HCT116 (cell line): Measurements from ENCODE around the gene ARHGAP5. TPM values are rescaled to one million over a fixed set of nuclear protein-coding genes. Genes with fewer than 3 reads are reported as not detected.
A peak's percentile ranks its signal among the peaks of the same experiment; 100 is the strongest.

Experiments used
- ATAC-seq: fragments of 200-7000 bp; cut with Tn5 transposase; 2 replicates; pipeline ENCODE4 v1.9.1; 2020; ENCODE audit warnings: mild to moderate bottlenecking, moderate library complexity
- BruUV-seq: library from RNA; stranded (reverse); fragments of 400-500 nt; replicated peaks from 2 replicates; lab custom pipeline; 2021; lab: Mats Ljungman, UMichigan
- CTCF ChIA-PET: fragments of 300-600 bp; sonication (Branson Sonifier 250); formaldehyde crosslinking; loops from one replicate; lab custom pipeline; 2021; ENCODE audit warnings: antibody characterized with exemption; lab: Charles Lee
- POLR2A ChIA-PET: fragments of 300-600, 350-600 bp; sonication (Branson Sonifier 250); formaldehyde crosslinking; loops from one replicate; lab custom pipeline; 2021; ENCODE audit warnings: antibody characterized with exemption; lab: Charles Lee
- RAD21 ChIA-PET, 2 experiments: fragments of 300-600 bp; sonication (Branson Sonifier 250); formaldehyde crosslinking; loops; one replicate each; lab custom pipeline; 2023; ENCODE audit warnings: low total read pairs in 2 of 2; ENCODE audit not compliant: uncharacterized antibody in 2 of 2, unreplicated experiment in 2 of 2, low non-redundant PET in 1 of 2; lab: Charles Lee
- DNase-seq: peaks from one replicate; pipeline ENCODE4 v3.0.0-alpha.2; 2010; ENCODE audit warnings: low read depth, low spot score
- H2AFZ ChIP-seq: fragments of 200-600 bp; shearing (Covaris generic), sonication (generic); 2 replicates; pipeline ENCODE4 v1.6.1; 2017; ENCODE audit warnings: low read depth, mixed run types, mixed read lengths, antibody characterized with exemption, low read length; ENCODE audit not compliant: poor library complexity, severe bottlenecking
- H3K27ac ChIP-seq: 2 replicates; pipeline ENCODE4 v1.5.1; 2012; ENCODE audit warnings: low read depth, low read length
- H3K27me3 ChIP-seq: fragments of 200-600 bp; sonication (generic); 2 replicates; pipeline ENCODE4 v1.6.1; 2016; ENCODE audit warnings: mixed run types, low read length, mixed read lengths; ENCODE audit not compliant: insufficient read depth
- H3K36me3 ChIP-seq, 2 experiments: fragments of 200-500 bp in 1 of 2; fragments of 200-600 bp in 1 of 2; sonication (Bioruptor generic) in 1 of 2; sonication (generic) in 1 of 2; 2 replicates each; pipeline versions ENCODE4 v1.5.1 to v1.6.1; 2014 to 2016; ENCODE audit warnings: low read length in 2 of 2, inconsistent platforms in 1 of 2, mixed read lengths in 1 of 2, mixed run types in 1 of 2; ENCODE audit not compliant: insufficient read depth in 2 of 2, control insufficient read depth in 1 of 2
- H3K4me1 ChIP-seq, 2 experiments: fragments of 200-600 bp in 1 of 2; sonication (generic) in 1 of 2; 2 replicates each; pipeline versions ENCODE4 v1.5.1 to v1.6.1; 2012 to 2017; ENCODE audit warnings: low read length in 2 of 2, inconsistent platforms in 1 of 2, mild to moderate bottlenecking in 1 of 2, mixed read lengths in 1 of 2, mixed run types in 1 of 2, moderate library complexity in 1 of 2; ENCODE audit not compliant: insufficient read depth in 2 of 2, control insufficient read depth in 1 of 2
- H3K4me2 ChIP-seq: fragments of 200-600 bp; sonication (generic); 2 replicates; pipeline ENCODE4 v1.6.1; 2017; ENCODE audit warnings: mixed run types, low read length, mixed read lengths
- H3K4me3 ChIP-seq, 2 experiments: fragments of 200-600 bp in 1 of 2; sonication (generic) in 1 of 2; replicated peaks in 1 of 2; 2 replicates each; pipeline ENCODE4 v1.5.1; 2011 to 2016; ENCODE audit warnings: low read length in 2 of 2, control low read depth in 1 of 2, low read depth in 1 of 2, mild to moderate bottlenecking in 1 of 2, mixed read lengths in 1 of 2, mixed run types in 1 of 2
- H3K79me2 ChIP-seq: fragments of 200-600 bp; sonication (generic); 2 replicates; pipeline ENCODE4 v1.6.1; 2017; ENCODE audit warnings: mild to moderate bottlenecking, mixed run types, low read length, moderate library complexity, mixed read lengths; ENCODE audit not compliant: insufficient read depth
- H3K9ac ChIP-seq: fragments of 200-600 bp; sonication (generic); 2 replicates; pipeline ENCODE4 v1.6.1; 2016; ENCODE audit warnings: low read length, mixed read lengths
- H3K9me2 ChIP-seq: fragments of 200-600 bp; sonication (generic), shearing (Covaris generic); 2 replicates; pipeline ENCODE4 v1.6.1; 2017; ENCODE audit warnings: mixed run types, mild to moderate bottlenecking, moderate library complexity; ENCODE audit not compliant: insufficient read depth
- H3K9me3 ChIP-seq, 2 experiments: fragments of 200-500 bp in 1 of 2; fragments of 200-600 bp in 1 of 2; sonication (Bioruptor generic) in 1 of 2; sonication (generic) in 1 of 2; 2 replicates each; pipeline ENCODE4 v1.6.1; 2014 to 2017; ENCODE audit warnings: low read length in 2 of 2, mixed read lengths in 2 of 2, inconsistent platforms in 1 of 2, low read depth in 1 of 2, mild to moderate bottlenecking in 1 of 2, mixed run types in 1 of 2, moderate library complexity in 1 of 2; ENCODE audit not compliant: control insufficient read depth in 1 of 2, insufficient read depth in 1 of 2
- H4K20me1 ChIP-seq: fragments of 200-600 bp; sonication (generic), shearing (Covaris generic); 2 replicates; pipeline ENCODE4 v1.6.1; 2017; ENCODE audit warnings: mixed run types, mild to moderate bottlenecking, moderate library complexity; ENCODE audit not compliant: insufficient read depth
- CBX3 ChIP-seq: IDR thresholded peaks from 2 replicates; pipeline ENCODE4 v1.6.1; 2012; ENCODE audit warnings: low read depth
- CEBPB ChIP-seq: IDR thresholded peaks from 2 replicates; pipeline ENCODE4 v1.6.1; 2012; ENCODE audit warnings: low read depth
- ELF1 ChIP-seq: IDR thresholded peaks from 2 replicates; pipeline ENCODE4 v1.6.1; 2012; ENCODE audit warnings: low read depth, borderline replicate concordance
- EZH2 ChIP-seq: fragments of 200-600 bp; sonication (generic); IDR thresholded peaks from 2 replicates; pipeline ENCODE4 v1.6.1; 2017; ENCODE audit warnings: antibody characterized with exemption, mixed run types
- EZH2phosphoT487 ChIP-seq: fragments of 200-600 bp; IDR thresholded peaks from 2 replicates; pipeline ENCODE4 v1.6.1; 2018; ENCODE audit warnings: antibody characterized with exemption, borderline replicate concordance
- FOSL1 ChIP-seq: IDR thresholded peaks from 2 replicates; pipeline ENCODE4 v1.6.1; 2012; ENCODE audit warnings: low read depth
- JUND ChIP-seq: IDR thresholded peaks from 2 replicates; pipeline ENCODE4 v1.6.1; 2012
- POLR2A ChIP-seq: IDR thresholded peaks from 2 replicates; pipeline ENCODE4 v1.7.0; 2011; ENCODE audit warnings: borderline replicate concordance; ENCODE audit not compliant: insufficient read depth, insufficient read length; ENCODE audit errors: extremely low read depth
- SIN3A ChIP-seq: IDR thresholded peaks from 2 replicates; pipeline ENCODE4 v1.6.1; 2012; ENCODE audit warnings: low read depth
- SRF ChIP-seq: IDR thresholded peaks from 2 replicates; pipeline ENCODE4 v1.6.1; 2012; ENCODE audit warnings: low read depth
- TCF7L2 ChIP-seq: IDR thresholded peaks from 2 replicates; pipeline ENCODE4 v1.7.0; 2011; ENCODE audit warnings: borderline replicate concordance, inconsistent platforms; ENCODE audit not compliant: insufficient read depth, insufficient read length; ENCODE audit errors: extremely low read depth
- ZNF274 ChIP-seq: fragments of 200-500 bp; sonication (Bioruptor generic); IDR thresholded peaks from 2 replicates; pipeline ENCODE4 v1.6.1; 2014; ENCODE audit warnings: mild to moderate bottlenecking, low read depth, low read length, inconsistent platforms
- intact Hi-C: fragments of 100-400 bp; cut with micrococcal nuclease; formaldehyde crosslinking; loops from 2 replicates; pipeline ENCODE4 v1.10.0; 2022
- total RNA-seq: library from RNA; stranded (reverse); gene quantifications from one replicate; pipeline ENCODE4 v1.2.1, GENCODE V29; 2021; ENCODE audit not compliant: unreplicated experiment
- TF ChIP-seq, protein P1 (sequence below): IDR thresholded peaks from 2 replicates; pipeline ENCODE4 v1.6.1; 2012
- TF ChIP-seq, protein P2 (sequence below), 3 experiments: fragments of 200-600 bp in 1 of 3; sonication (generic) in 1 of 3; IDR thresholded peaks in 2 of 3; conservative IDR thresholded peaks in 1 of 3; 2 replicates each; pipeline ENCODE4 v1.5.1; 2012 to 2017; ENCODE audit warnings: low read depth in 2 of 3, low read length in 2 of 3, antibody characterized with exemption in 1 of 3, borderline replicate concordance in 1 of 3, control low read depth in 1 of 3, mild to moderate bottlenecking in 1 of 3, mixed read lengths in 1 of 3, mixed run types in 1 of 3, moderate library complexity in 1 of 3; ENCODE audit not compliant: insufficient read depth in 1 of 3
- TF ChIP-seq, protein P3 (sequence below): IDR thresholded peaks from 2 replicates; pipeline ENCODE4 v1.6.1; 2011; ENCODE audit warnings: mild to moderate bottlenecking, low read length, moderate library complexity; ENCODE audit not compliant: insufficient replicate concordance; ENCODE audit errors: extremely low read depth
- TF ChIP-seq, protein P4 (sequence below): IDR thresholded peaks from 2 replicates; pipeline ENCODE4 v1.6.1; 2012; ENCODE audit warnings: low read depth

Gene ARHGAP5
- total RNA-seq, 1 experiment from 2014 or later = 66.7 TPM

GRCh38 chr14:32078858-32079216 is 1.7 kb downstream of the ARHGAP5 start (continued):
- TF ChIP-seq, protein P1, sequence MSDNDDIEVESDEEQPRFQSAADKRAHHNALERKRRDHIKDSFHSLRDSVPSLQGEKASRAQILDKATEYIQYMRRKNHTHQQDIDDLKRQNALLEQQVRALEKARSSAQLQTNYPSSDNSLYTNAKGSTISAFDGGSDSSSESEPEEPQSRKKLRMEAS = no peak
- no peak for TF ChIP-seq ELF1

DNA sequence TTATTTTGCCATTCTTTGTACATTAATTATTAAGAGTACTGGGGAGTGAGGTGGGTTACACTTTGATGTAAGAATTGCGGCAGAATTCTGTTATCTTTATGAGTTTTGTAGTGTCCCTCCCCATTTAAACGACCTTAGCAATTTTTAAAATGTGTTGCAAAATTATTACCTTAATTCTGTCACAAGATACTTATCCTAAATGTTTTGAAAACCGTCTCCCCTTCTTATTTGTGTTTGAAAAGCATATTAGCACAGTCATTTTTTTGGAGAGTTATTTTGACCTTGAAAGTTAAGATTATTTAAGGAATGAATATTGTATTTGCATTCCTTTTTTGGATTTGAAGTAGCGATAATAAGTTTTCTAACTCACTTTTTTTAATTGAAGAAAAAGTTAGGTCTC is 2.2 kb downstream of the ARHGAP5 start:
- TF ChIP-seq, protein P2, sequence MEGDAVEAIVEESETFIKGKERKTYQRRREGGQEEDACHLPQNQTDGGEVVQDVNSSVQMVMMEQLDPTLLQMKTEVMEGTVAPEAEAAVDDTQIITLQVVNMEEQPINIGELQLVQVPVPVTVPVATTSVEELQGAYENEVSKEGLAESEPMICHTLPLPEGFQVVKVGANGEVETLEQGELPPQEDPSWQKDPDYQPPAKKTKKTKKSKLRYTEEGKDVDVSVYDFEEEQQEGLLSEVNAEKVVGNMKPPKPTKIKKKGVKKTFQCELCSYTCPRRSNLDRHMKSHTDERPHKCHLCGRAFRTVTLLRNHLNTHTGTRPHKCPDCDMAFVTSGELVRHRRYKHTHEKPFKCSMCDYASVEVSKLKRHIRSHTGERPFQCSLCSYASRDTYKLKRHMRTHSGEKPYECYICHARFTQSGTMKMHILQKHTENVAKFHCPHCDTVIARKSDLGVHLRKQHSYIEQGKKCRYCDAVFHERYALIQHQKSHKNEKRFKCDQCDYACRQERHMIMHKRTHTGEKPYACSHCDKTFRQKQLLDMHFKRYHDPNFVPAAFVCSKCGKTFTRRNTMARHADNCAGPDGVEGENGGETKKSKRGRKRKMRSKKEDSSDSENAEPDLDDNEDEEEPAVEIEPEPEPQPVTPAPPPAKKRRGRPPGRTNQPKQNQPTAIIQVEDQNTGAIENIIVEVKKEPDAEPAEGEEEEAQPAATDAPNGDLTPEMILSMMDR (IDR thresholded peaks at IDR 0.05 in 2 of 3, conservative IDR thresholded peaks at IDR 0.05 in 1 of 3; ENCODE audit: borderline replicate concordance in 1 of 3, insufficient read depth in 1 of 3, low read depth in 2 of 3, low read length in 2 of 3) = no peak
- TF ChIP-seq FOSL1 (no peak), SIN3A (no peak), JUND (no peak), EZH2 (no peak), ELF1 (no peak), CEBPB (no peak), POLR2A (no peak), CBX3 (no peak), ZNF274 (no peak), TCF7L2 (no peak), EZH2phosphoT487 (no peak), SRF (no peak)
- TF ChIP-seq, protein P3, sequence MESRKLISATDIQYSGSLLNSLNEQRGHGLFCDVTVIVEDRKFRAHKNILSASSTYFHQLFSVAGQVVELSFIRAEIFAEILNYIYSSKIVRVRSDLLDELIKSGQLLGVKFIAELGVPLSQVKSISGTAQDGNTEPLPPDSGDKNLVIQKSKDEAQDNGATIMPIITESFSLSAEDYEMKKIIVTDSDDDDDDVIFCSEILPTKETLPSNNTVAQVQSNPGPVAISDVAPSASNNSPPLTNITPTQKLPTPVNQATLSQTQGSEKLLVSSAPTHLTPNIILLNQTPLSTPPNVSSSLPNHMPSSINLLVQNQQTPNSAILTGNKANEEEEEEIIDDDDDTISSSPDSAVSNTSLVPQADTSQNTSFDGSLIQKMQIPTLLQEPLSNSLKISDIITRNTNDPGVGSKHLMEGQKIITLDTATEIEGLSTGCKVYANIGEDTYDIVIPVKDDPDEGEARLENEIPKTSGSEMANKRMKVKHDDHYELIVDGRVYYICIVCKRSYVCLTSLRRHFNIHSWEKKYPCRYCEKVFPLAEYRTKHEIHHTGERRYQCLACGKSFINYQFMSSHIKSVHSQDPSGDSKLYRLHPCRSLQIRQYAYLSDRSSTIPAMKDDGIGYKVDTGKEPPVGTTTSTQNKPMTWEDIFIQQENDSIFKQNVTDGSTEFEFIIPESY = no peak
- TF ChIP-seq, protein P4, sequence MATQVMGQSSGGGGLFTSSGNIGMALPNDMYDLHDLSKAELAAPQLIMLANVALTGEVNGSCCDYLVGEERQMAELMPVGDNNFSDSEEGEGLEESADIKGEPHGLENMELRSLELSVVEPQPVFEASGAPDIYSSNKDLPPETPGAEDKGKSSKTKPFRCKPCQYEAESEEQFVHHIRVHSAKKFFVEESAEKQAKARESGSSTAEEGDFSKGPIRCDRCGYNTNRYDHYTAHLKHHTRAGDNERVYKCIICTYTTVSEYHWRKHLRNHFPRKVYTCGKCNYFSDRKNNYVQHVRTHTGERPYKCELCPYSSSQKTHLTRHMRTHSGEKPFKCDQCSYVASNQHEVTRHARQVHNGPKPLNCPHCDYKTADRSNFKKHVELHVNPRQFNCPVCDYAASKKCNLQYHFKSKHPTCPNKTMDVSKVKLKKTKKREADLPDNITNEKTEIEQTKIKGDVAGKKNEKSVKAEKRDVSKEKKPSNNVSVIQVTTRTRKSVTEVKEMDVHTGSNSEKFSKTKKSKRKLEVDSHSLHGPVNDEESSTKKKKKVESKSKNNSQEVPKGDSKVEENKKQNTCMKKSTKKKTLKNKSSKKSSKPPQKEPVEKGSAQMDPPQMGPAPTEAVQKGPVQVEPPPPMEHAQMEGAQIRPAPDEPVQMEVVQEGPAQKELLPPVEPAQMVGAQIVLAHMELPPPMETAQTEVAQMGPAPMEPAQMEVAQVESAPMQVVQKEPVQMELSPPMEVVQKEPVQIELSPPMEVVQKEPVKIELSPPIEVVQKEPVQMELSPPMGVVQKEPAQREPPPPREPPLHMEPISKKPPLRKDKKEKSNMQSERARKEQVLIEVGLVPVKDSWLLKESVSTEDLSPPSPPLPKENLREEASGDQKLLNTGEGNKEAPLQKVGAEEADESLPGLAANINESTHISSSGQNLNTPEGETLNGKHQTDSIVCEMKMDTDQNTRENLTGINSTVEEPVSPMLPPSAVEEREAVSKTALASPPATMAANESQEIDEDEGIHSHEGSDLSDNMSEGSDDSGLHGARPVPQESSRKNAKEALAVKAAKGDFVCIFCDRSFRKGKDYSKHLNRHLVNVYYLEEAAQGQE = no peak
- TF ChIP-seq, protein P1 = no peak
- H3K36me3 ChIP-seq = no peaks in the 10 kb centered on the region
- ChIA-PET CTCF (no interaction called here), POLR2A (no interaction called here), RAD21 (no interaction called here)
- peaks cover 74% of the 10 kb centered on the region for H3K79me2 ChIP-seq
- no peak overlapping the region for H2AFZ ChIP-seq
- BruUV-seq = no TSS peak
- H3K27me3 ChIP-seq = no peaks in the 10 kb centered on the region
- intact Hi-C loops = loop anchor here (5.0 to 10.0 kb wide), 3 partner anchors 142 to 564 kb away; no protein-coding TSS in a partner anchor
- no peaks in the 10 kb centered on the region for H3K9me3 ChIP-seq
- peak overlapping the region in 1 of 2 experiments; percentile 93 for H3K4me3 ChIP-seq
- peak overlapping the region; percentile 92; the same call in 1 of the 2 replicates for H3K9ac ChIP-seq
- ATAC-seq = no peak
- no peak for DNase-seq
- peaks cover 21% of the 10 kb centered on the region; the same call in 1 of the 2 replicates for H4K20me1 ChIP-seq
- H3K4me2 ChIP-seq = peak overlapping the region; percentile 90
- no peaks in the 10 kb centered on the region for H3K9me2 ChIP-seq
- peaks cover 36 to 68% of the 10 kb centered on the region in 2 experiments for H3K4me1 ChIP-seq
- peak overlapping the region; percentile 94; the same call in 1 of the 2 replicates for H3K27ac ChIP-seq
